ENCODE measurements around the gene CERT1. TPM values are rescaled to one million over a fixed set of nuclear protein-coding genes. Genes with fewer than 3 reads are reported as not detected.

The CERT1 gene
- total and polyA plus RNA-seq, 9 of the 15 experiments (the other 6 are each of a cell fraction or from before 2014, with no cell fraction given): 3.4 to 24.7 (median 9.8) TPM

GRCh38 chr5:75336615-75337336 is 174.7 kb downstream of the CERT1 start, which contains the start of gene HMGCR (continued):
- TF ChIP-seq CCNT2 (IDR thresholded peaks at IDR 0.05; ENCODE audit: borderline replicate concordance, extremely low read depth, insufficient read length, low read depth, low read length) (peak; percentile 35), CLOCK (CRISPR knock-in tag; IDR thresholded peaks at IDR 0.05; ENCODE audit: borderline replicate concordance) (peak; percentile 65; the same call in 1 of the 2 replicates), TAF1 (IDR thresholded peaks at IDR 0.05; ENCODE audit: control insufficient read depth, extremely low read depth, insufficient read depth, low read length, severe bottlenecking) (peak; percentile 62), TBL1XR1 (IDR thresholded peaks at IDR 0.05; ENCODE audit: low read length in 2 of 2) (peak in 1 of 2 experiments; percentile 41; a peak in 1 of 4 replicates), POLR3A (IDR thresholded peaks at IDR 0.05; ENCODE audit: borderline replicate concordance, extremely low read depth, insufficient read depth, insufficient read length) (no peak), REST (IDR thresholded peaks at IDR 0.05; ENCODE audit: borderline replicate concordance) (peak; percentile 60; the same call in 1 of the 2 replicates), REST (CRISPR knock-in tag; IDR thresholded peaks at IDR 0.05; ENCODE audit: low read depth) (no peak), PHF8 (IDR thresholded peaks at IDR 0.05; ENCODE audit: borderline replicate concordance, low read length) (peak; percentile 51; the same call in 1 of the 2 replicates), ZBTB26 (CRISPR knock-in tag; IDR thresholded peaks at IDR 0.05) (no peak), ZNF511 (CRISPR knock-in tag; IDR thresholded peaks at IDR 0.05) (peak; percentile 76; the same call in 1 of the 2 replicates), RAD51 (IDR thresholded peaks at IDR 0.05; ENCODE audit: borderline replicate concordance, low read depth) (0 out of 2 replicates have a peak, but pooled peaks have one; percentile 11), NCOR1 (IDR thresholded peaks at IDR 0.05) (peak; percentile 28; the same call in 1 of the 2 replicates), FOXK2 (conservative IDR thresholded peaks at IDR 0.05 in 1 of 2, IDR thresholded peaks at IDR 0.05 in 1 of 2; ENCODE audit: low read depth in 2 of 2) (peak; percentile 38 to 90; a peak in 3 of 4 replicates)
